GM10266 (cell line): Measurements from ENCODE around the gene MYO7B.

Experiments
- DNase-seq: peaks from one replicate; pipeline ENCODE4 v3.0.0; 2012; ENCODE audit errors: extremely low spot score
- CTCF ChIP-seq: IDR thresholded peaks from 2 replicates; pipeline ENCODE4 v1.5.1; 2012; ENCODE audit warnings: mild to moderate bottlenecking, low read depth; ENCODE audit not compliant: control insufficient read depth, insufficient read depth; ENCODE audit errors: missing control alignments

The MYO7B gene

GRCh38 chr2:127579231-127579630, 43.7 kb downstream of the MYO7B start:
- no peak for TF ChIP-seq CTCF
- no peak for DNase-seq

DNA sequence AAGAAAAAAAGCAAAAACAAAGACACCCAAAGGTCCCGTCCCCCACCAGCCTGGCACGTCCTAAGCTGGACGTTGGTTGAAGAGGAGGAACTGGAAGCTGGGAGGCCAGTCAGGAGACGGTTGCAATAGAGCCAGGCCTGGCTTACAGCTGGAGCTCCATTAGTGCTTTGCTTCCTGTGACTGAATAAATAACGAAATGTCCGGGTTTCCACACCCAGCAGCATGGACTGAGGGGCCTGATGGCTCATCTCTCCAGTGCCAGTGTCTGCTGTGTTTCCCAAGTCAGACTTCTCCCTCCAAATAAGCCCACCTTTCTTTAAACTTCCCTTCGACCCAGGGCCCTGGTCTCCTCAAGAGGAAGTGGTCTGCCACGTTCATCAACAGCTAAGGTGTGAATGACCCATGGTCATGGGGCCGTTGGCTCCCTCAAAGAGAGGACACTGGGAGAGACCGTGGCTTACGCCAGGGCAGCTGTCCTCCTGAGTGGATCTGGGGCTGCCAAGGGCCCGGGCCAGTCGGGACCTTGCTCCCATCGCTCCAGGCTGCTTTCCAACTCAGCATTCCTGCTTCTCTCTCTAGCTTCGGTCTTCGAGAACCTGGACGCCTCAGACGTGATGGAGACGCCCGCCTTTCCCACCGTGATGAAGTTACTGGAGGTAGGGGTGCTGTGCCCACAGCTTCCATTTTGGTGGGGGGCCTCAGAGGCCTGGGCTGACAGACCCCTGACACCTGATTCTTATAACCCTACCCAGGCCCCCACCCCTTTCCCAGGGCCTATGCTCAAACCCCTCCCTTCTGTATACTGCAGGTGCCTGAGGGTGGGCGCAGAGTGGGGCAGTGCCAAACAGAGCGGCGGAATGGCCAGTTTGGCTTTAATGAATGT, 44.9 kb downstream of the MYO7B start:
- no peak for DNase-seq
- TF ChIP-seq CTCF = no peak

GRCh38 chr2:127581050-127581345, 45.5 kb downstream of the MYO7B start:
- DNase-seq = no peak
- no peak for TF ChIP-seq CTCF

DNA sequence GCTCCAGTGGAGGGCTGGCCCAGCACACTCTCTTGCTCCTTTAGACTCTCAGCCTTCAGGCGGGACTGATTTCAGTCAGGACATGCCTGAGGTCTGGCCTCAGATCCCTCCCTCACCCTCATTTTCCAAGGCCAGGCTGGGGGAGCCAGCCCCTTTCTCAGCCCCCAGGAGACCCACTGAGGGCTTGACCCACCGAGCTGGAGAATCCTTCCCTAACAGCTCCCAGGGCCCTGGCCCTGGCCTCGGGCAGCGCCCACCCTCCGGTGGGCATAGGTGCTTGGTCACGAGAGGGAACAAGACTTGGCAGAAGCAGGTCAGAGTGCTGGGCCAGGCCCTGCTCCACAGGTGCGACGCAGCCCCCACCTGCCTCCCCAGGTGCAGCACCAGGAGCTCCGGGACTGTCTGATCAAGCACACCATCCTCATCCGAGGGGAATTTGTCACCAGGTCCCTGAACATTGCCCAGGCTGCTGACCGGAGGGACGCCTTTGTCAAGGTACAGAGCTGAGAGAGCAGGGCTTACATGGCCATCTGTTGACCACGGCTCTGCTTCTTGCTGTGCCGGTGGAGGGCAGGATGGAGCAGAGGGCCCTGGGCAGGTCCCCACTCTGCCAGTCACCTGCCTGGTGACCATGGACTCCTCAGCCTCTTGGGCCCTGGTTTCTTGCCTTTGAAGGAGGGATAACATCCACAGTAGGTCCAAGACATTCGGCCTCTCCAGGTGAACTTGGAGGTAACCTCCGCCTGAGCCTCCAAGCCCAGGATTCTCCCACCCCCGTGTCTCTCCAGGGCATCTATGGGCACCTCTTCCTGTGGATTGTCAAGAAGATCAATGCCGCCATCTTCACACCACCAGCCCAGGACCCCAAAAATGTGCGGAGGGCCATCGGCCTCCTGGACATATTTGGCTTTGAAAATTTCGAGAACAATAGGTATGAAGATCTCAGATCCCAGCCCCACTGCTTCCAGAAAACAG, 46.3 kb downstream of the MYO7B start:
- DNase-seq = no peak
- TF ChIP-seq CTCF = no peak

- DNase-seq = no peak
- no peak for TF ChIP-seq CTCF
Measured at GRCh38 chr2:127582863-127583861, 47.7 kb downstream of the MYO7B start.

DNA sequence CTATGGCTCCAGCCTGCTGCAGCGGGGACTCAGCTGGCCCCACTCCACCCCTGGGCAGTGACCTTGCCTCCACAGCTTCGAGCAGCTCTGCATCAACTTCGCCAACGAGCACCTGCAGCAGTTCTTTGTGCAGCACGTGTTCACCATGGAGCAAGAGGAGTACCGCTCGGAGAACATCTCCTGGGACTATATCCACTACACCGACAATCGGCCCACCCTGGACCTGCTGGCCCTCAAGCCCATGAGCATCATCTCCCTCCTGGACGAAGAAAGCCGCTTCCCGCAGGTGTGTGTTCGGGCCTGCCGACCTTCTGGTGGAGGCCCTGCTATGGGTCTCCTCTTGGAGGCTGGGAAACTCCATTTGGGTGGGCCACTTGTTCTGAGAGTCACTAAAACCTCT, 48.6 kb downstream of the MYO7B start:
- no peak for DNase-seq
- TF ChIP-seq CTCF = no peak
